Measurements from ENCODE around the gene CNOT6. TPM values are rescaled to one million over a fixed set of nuclear protein-coding genes. Genes with fewer than 3 reads are reported as not detected.

The CNOT6 gene
- total and polyA plus RNA-seq, 10 of the 15 experiments (the other 5 are each of a cell fraction or from before 2014, with no cell fraction given), result 3.8 to 22.1 (median 12.1) TPM

- TF ChIP-seq POLR2AphosphoS5 (IDR thresholded peaks at IDR 0.05; ENCODE audit: low read length), result no peak
- TF ChIP-seq RELA (IDR thresholded peaks at IDR 0.05; ENCODE audit: borderline replicate concordance, partially characterized antibody), result no peak
- no peak for TF ChIP-seq NR2F1 (conservative IDR thresholded peaks at IDR 0.05)
- no peak for TF ChIP-seq ASH2L (IDR thresholded peaks at IDR 0.05; ENCODE audit: borderline replicate concordance, low read depth)
- TF ChIP-seq POLR2AphosphoS2 (IDR thresholded peaks at IDR 0.05; ENCODE audit: low read depth, low read length), result no peak
- TF ChIP-seq EZH2 (IDR thresholded peaks at IDR 0.05; ENCODE audit: borderline replicate concordance, control insufficient read depth, low read depth, low read length), result no peak
These were observed 13.5 kb downstream of the CNOT6 start (continued) for GRCh38 chr5:180507661-180508060.

- Histone ChIP-seq H2AFZ (ENCODE audit: control insufficient read depth, low read depth, low read length) (no peak overlapping the region), H4K20me1 (ENCODE audit: control insufficient read depth, insufficient read depth) (no peaks in the 10 kb centered on the region), H3K79me2 (ENCODE audit: control insufficient read depth, insufficient read depth, low read length) (peaks cover 46% of the 10 kb centered on the region), H3K4me2 (ENCODE audit: control insufficient read depth, insufficient read depth) (no peak overlapping the region), H3K4me1 (ENCODE audit: control insufficient read depth, insufficient read depth, low read length) (no peaks in the 10 kb centered on the region), H3K27ac (ENCODE audit: control insufficient read depth, insufficient read depth) (no peak overlapping the region), H3K4me3 (no peak overlapping the region), H3K36me3 (ENCODE audit: control insufficient read depth in 2 of 2, insufficient read depth in 2 of 2, low read length in 1 of 2) (no peaks in the 10 kb centered on the region; a peak in 1 of 4 replicates), H3K9ac (ENCODE audit: control insufficient read depth, insufficient read depth, low read length) (no peak overlapping the region), H3K9me3 (replicated peaks; ENCODE audit: control insufficient read depth, insufficient read depth, low read length) (no peaks in the 10 kb centered on the region; the same call in 2 of the 3 replicates), H3K27me3 (replicated peaks in 1 of 2; ENCODE audit: control insufficient read depth in 2 of 2, insufficient read depth in 2 of 2, low read length in 1 of 2) (no peaks in the 10 kb centered on the region)
- SMC1A ChIA-PET (ENCODE audit: uncharacterized antibody, unreplicated experiment), result no interaction called here
- in situ Hi-C loops (cut with MboI) (no loop called here), intact Hi-C loops (cut with micrococcal nuclease; ENCODE audit: unreplicated experiment) (no loop called here)
- no peak for ATAC-seq
- BruUV-seq (replicated peaks), result no TSS peak
- RAD21 ChIA-PET (ENCODE audit: unreplicated experiment), result no interaction called here
- no peak for DNase-seq (ENCODE audit: low read depth, low spot score)
- no peak for FAIRE-seq
- 100% methylated on average over 3 of the region's 3 CpGs for WGBS (ENCODE audit: insufficient coverage, insufficient replicate concordance, low lambda C conversion rate, missing lambda C conversion rate)
- CTCF ChIA-PET, result no interaction called here
- POLR2A ChIA-PET, result no interaction called here
- TF ChIP-seq NFXL1 (IDR thresholded peaks at IDR 0.05; ENCODE audit: borderline replicate concordance) (no peak), SUZ12 (IDR thresholded peaks at IDR 0.05; ENCODE audit: unreplicated experiment) (no peak), EED (IDR thresholded peaks at IDR 0.05; ENCODE audit: low read depth) (no peak), DPF2 (IDR thresholded peaks at IDR 0.05) (no peak), RAD21 (IDR thresholded peaks at IDR 0.05; ENCODE audit: insufficient read depth, low read depth, low read length) (no peak), SREBF1 (IDR thresholded peaks at IDR 0.05; ENCODE audit: low read length) (no peak), RBBP5 (conservative IDR thresholded peaks at IDR 0.05) (no peak), SMAD5 (IDR thresholded peaks at IDR 0.05; ENCODE audit: low read depth) (no peak), FOS (IDR thresholded peaks at IDR 0.05; ENCODE audit: borderline replicate concordance, extremely low read depth, insufficient read length) (no peak), TARDBP (IDR thresholded peaks at IDR 0.05; ENCODE audit: borderline replicate concordance) (no peak), BRCA1 (IDR thresholded peaks at IDR 0.05; ENCODE audit: low read depth, low read length) (no peak), SUPT20H (IDR thresholded peaks at IDR 0.05; ENCODE audit: borderline replicate concordance, control insufficient read depth, low read depth, low read length) (no peak), YY1 (IDR thresholded peaks at IDR 0.05; ENCODE audit: low read depth, low read length) (no peak), ZBTB40 (IDR thresholded peaks at IDR 0.05; ENCODE audit: borderline replicate concordance) (no peak), MEF2B (IDR thresholded peaks at IDR 0.05; ENCODE audit: partially characterized antibody, poor library complexity, severe bottlenecking) (no peak), PBX3 (IDR thresholded peaks at IDR 0.05; ENCODE audit: insufficient replicate concordance, low read depth, low read length) (no peak)
These were observed 21.1 kb downstream of the CNOT6 start for GRCh38 chr5:180515294-180515693.

Data from GM12878 (cell line).